OCI-LY3 (cell line): Measurements from ENCODE around the gene PITRM1.

ENCODE experiments used
- CTCF ChIP-seq: fragments of 200-600, 300-600 bp; sonication (generic); IDR thresholded peaks from 2 replicates; pipeline ENCODE4 v1.5.1; 2014; ENCODE audit warnings: antibody characterized with exemption, low read length, low read depth
- EZH2phosphoT487 ChIP-seq: fragments of 200-600 bp; shearing (Covaris generic); IDR thresholded peaks from 2 replicates; pipeline ENCODE4 v1.6.1; 2018; ENCODE audit warnings: antibody characterized with exemption, mixed run types, low read depth

GRCh38 chr10:3213758-3214515 is 41.4 kb upstream of the PITRM1 start:
- TF ChIP-seq EZH2phosphoT487 (no peak), CTCF (no peak)
